IMR-90 (cell line): ENCODE measurements around the gene CDH13. TPM values are rescaled to one million over a fixed set of nuclear protein-coding genes. Genes with fewer than 3 reads are reported as not detected.

ENCODE experiments used
- ATAC-seq: fragments of 200-7000 bp; cut with Tn5 transposase; 2 replicates; pipeline ENCODE4 v1.9.1; 2020; ENCODE audit warnings: low read depth, mild to moderate bottlenecking, moderate library complexity
- BruUV-seq: library from RNA; stranded (reverse); fragments of 400-500 nt; replicated peaks from 2 replicates; lab custom pipeline; 2021; lab: Mats Ljungman, UMichigan
- CTCF ChIA-PET: fragments of 300-600 bp; formaldehyde crosslinking; extraction: SDS; loops from one replicate; lab custom pipeline; 2021; ENCODE audit warnings: antibody characterized with exemption; lab: Yijun Ruan, JAX
- POLR2A ChIA-PET: fragments of 300-600 bp; sonication (Branson Sonifier 250); formaldehyde crosslinking; loops from one replicate; lab custom pipeline; 2022; ENCODE audit warnings: antibody characterized with exemption; ENCODE audit not compliant: unreplicated experiment; lab: Charles Lee
- DNase-seq: peaks from one replicate; pipeline ENCODE4 v3.0.0; 2013
- H2AFZ ChIP-seq: replicated peaks from 2 replicates; pipeline ENCODE3; 2013; ENCODE audit warnings: low read length, mild to moderate bottlenecking; ENCODE audit not compliant: poor library complexity
- H2AK5ac ChIP-seq: 2 replicates; pipeline ENCODE4 v1.6.1; 2013; ENCODE audit warnings: low read depth, low read length, inconsistent platforms
- H2AK9ac ChIP-seq: replicated peaks from 2 replicates; pipeline ENCODE3; 2013; ENCODE audit warnings: mild to moderate bottlenecking, low read depth, low read length, moderate library complexity; ENCODE audit not compliant: poor library complexity
- H2BK120ac ChIP-seq: 2 replicates; pipeline ENCODE4 v1.6.1; 2013; ENCODE audit warnings: low read depth, low read length, inconsistent platforms
- H2BK15ac ChIP-seq: 3 replicates; pipeline ENCODE4 v1.6.1; 2013; ENCODE audit warnings: low read depth, low read length, inconsistent platforms
- H2BK20ac ChIP-seq: 2 replicates; pipeline ENCODE4 v1.6.1; 2013; ENCODE audit warnings: low read depth, mild to moderate bottlenecking, inconsistent platforms, low read length, moderate library complexity
- H2BK5ac ChIP-seq: 2 replicates; pipeline ENCODE4 v1.6.1; 2013; ENCODE audit warnings: mild to moderate bottlenecking, low read depth, low read length, inconsistent platforms; ENCODE audit not compliant: poor library complexity, severe bottlenecking
- H3K14ac ChIP-seq: replicated peaks from 2 replicates; pipeline ENCODE4 v1.6.1; 2013; ENCODE audit warnings: low read depth, low read length, inconsistent platforms
- H3K18ac ChIP-seq: 2 replicates; pipeline ENCODE4 v1.6.1; 2013; ENCODE audit warnings: low read depth, low read length, control low read depth
- H3K23ac ChIP-seq: 2 replicates; pipeline ENCODE4 v1.6.1; 2013; ENCODE audit warnings: low read depth, low read length, inconsistent platforms
- H3K27ac ChIP-seq: 2 replicates; pipeline ENCODE4 v1.5.1; 2013; ENCODE audit warnings: mild to moderate bottlenecking, control low read depth, low read length; ENCODE audit not compliant: insufficient read depth
- H3K27me3 ChIP-seq: 2 replicates; pipeline ENCODE4 v1.6.1; 2013; ENCODE audit warnings: low read length; ENCODE audit not compliant: control insufficient read depth, insufficient read depth
- H3K36me3 ChIP-seq: 2 replicates; pipeline ENCODE4 v1.6.1; 2013; ENCODE audit warnings: low read length, mixed read lengths; ENCODE audit not compliant: control insufficient read depth, insufficient read depth
- H3K4ac ChIP-seq: 2 replicates; pipeline ENCODE4 v1.6.1; 2013; ENCODE audit warnings: low read depth, low read length, inconsistent platforms
- H3K4me1 ChIP-seq: 2 replicates; pipeline ENCODE4 v1.6.1; 2013; ENCODE audit warnings: low read length, mixed read lengths; ENCODE audit not compliant: control insufficient read depth, insufficient read depth
- H3K4me2 ChIP-seq: 2 replicates; pipeline ENCODE4 v1.6.1; 2013; ENCODE audit warnings: low read depth, mild to moderate bottlenecking, control low read depth, low read length, moderate library complexity
- H3K4me3 ChIP-seq: 2 replicates; pipeline ENCODE4 v1.5.1; 2013; ENCODE audit warnings: low read depth, mild to moderate bottlenecking, control low read depth, low read length, moderate library complexity; ENCODE audit not compliant: insufficient read depth
- H3K56ac ChIP-seq: 2 replicates; pipeline ENCODE4 v1.6.1; 2013; ENCODE audit warnings: low read length, inconsistent platforms; ENCODE audit not compliant: insufficient read depth; ENCODE audit errors: extremely low read depth
- H3K79me1 ChIP-seq, 2 experiments: 2 replicates each; pipeline ENCODE4 v1.6.1; 2013; ENCODE audit warnings: low read length in 2 of 2, inconsistent platforms in 1 of 2, low read depth in 1 of 2
- H3K9ac ChIP-seq: 2 replicates; pipeline ENCODE4 v1.6.1; 2013; ENCODE audit warnings: low read depth, low read length, control low read depth
- H3K9me1 ChIP-seq: 2 replicates; pipeline ENCODE4 v1.6.1; 2013; ENCODE audit warnings: low read length, inconsistent platforms; ENCODE audit not compliant: insufficient read depth
- H3K9me3 ChIP-seq: 2 replicates; pipeline ENCODE4 v1.6.1; 2013; ENCODE audit warnings: low read length; ENCODE audit not compliant: control insufficient read depth, insufficient read depth
- H4K20me1 ChIP-seq: 2 replicates; pipeline ENCODE4 v1.6.1; 2013; ENCODE audit warnings: low read length, inconsistent platforms; ENCODE audit not compliant: insufficient read depth
- H4K5ac ChIP-seq: 2 replicates; pipeline ENCODE4 v1.6.1; 2013; ENCODE audit warnings: mild to moderate bottlenecking, low read depth, low read length, control low read depth
- H4K8ac ChIP-seq, 2 experiments: 2 replicates each; pipeline ENCODE4 v1.6.1; 2013; ENCODE audit warnings: low read depth in 2 of 2, low read length in 2 of 2, control low read depth in 1 of 2, inconsistent platforms in 1 of 2
- H4K91ac ChIP-seq: 2 replicates; pipeline ENCODE4 v1.6.1; 2013; ENCODE audit warnings: low read depth, low read length, inconsistent platforms; ENCODE audit not compliant: insufficient read depth
- BHLHE40 ChIP-seq: fragments of 150-350 bp; IDR thresholded peaks from 2 replicates; pipeline ENCODE4 v1.6.1; 2016; ENCODE audit warnings: mild to moderate bottlenecking, low read depth, low read length
- CEBPB ChIP-seq: IDR thresholded peaks from 2 replicates; pipeline ENCODE4 v1.6.1; 2012; ENCODE audit warnings: low read depth, low read length, improper control_type of control experiment
- CHD1 ChIP-seq: IDR thresholded peaks from 2 replicates; pipeline ENCODE4 v1.6.1; 2012; ENCODE audit warnings: low read depth, low read length, improper control_type of control experiment
- ELK1 ChIP-seq: fragments of 150-350 bp; IDR thresholded peaks from 2 replicates; pipeline ENCODE4 v1.6.1; 2016; ENCODE audit warnings: low read depth, mild to moderate bottlenecking, low read length, moderate library complexity, borderline replicate concordance
- FOS ChIP-seq: fragments of 150-350 bp; IDR thresholded peaks from 2 replicates; pipeline ENCODE4 v1.6.1; 2016; ENCODE audit warnings: low read depth, low read length
- MAZ ChIP-seq: IDR thresholded peaks from 2 replicates; pipeline ENCODE4 v1.6.1; 2012; ENCODE audit warnings: low read depth, mild to moderate bottlenecking, low read length, improper control_type of control experiment, moderate library complexity, borderline replicate concordance
- MXI1 ChIP-seq: IDR thresholded peaks from 2 replicates; pipeline ENCODE4 v1.6.1; 2012; ENCODE audit warnings: low read depth, mild to moderate bottlenecking, low read length, moderate library complexity, borderline replicate concordance
- RAD21 ChIP-seq: IDR thresholded peaks from 2 replicates; pipeline ENCODE4 v1.6.1; 2012; ENCODE audit warnings: low read length, improper control_type of control experiment
- RCOR1 ChIP-seq: IDR thresholded peaks from 2 replicates; pipeline ENCODE4 v1.6.1; 2012; ENCODE audit warnings: mild to moderate bottlenecking, low read length, improper control_type of control experiment; ENCODE audit not compliant: insufficient replicate concordance
- RFX5 ChIP-seq: IDR thresholded peaks from 2 replicates; pipeline ENCODE4 v1.8.0; 2012; ENCODE audit warnings: low read depth, mild to moderate bottlenecking, low read length, moderate library complexity
- SMC3 ChIP-seq: fragments of 150-350 bp; IDR thresholded peaks from 2 replicates; pipeline ENCODE4 v1.6.1; 2016; ENCODE audit warnings: low read depth, mild to moderate bottlenecking, antibody characterized with exemption, low read length, moderate library complexity
- USF2 ChIP-seq: fragments of 150-350 bp; IDR thresholded peaks from 2 replicates; pipeline ENCODE4 v1.6.1; 2017; ENCODE audit warnings: mild to moderate bottlenecking, antibody characterized with exemption, low read length, low read depth
- WGBS, 2 experiments: methylation state at CpG; one replicate each; pipeline versions ENCODE4 v1.1.5 to v1.1.7; 2013; ENCODE audit warnings: missing lambda C conversion rate in 2 of 2; ENCODE audit not compliant: insufficient read length in 1 of 2; ENCODE audit errors: extremely low coverage in 2 of 2; 5-methylcytosine and 5-hydroxymethylcytosine counted together
- dilution Hi-C: fragments of 300-500 bp; cut with HindIII; formaldehyde crosslinking; loops from one replicate; pipeline ENCODE4 v1.14.3; 2018; ENCODE audit warnings: low sequenced_read_pairs; ENCODE audit not compliant: unreplicated experiment
- in situ Hi-C: fragments of 300-500 bp; cut with MboI; formaldehyde crosslinking; loops from 3 replicates; pipeline ENCODE4 v1.14.3; 2019; ENCODE audit warnings: low sequenced_read_pairs, inconsistent platforms, mixed read lengths
- intact Hi-C: fragments of 100-400 bp; cut with micrococcal nuclease; formaldehyde crosslinking; loops from 2 replicates; pipeline ENCODE4 v1.10.0; 2022
- polyA plus RNA-seq, 3 experiments: library from polyadenylated mRNA; depleted of rRNA; stranded (reverse); fragments of >200 nt; gene quantifications; 2 replicates each; pipeline ENCODE4 v1.2.3, GENCODE V29; 2012; ENCODE audit warnings: low replicate concordance in 1 of 3
- total RNA-seq: library from RNA; depleted of rRNA; stranded (reverse); fragments of >200 nt; gene quantifications from 2 replicates; pipeline ENCODE4 v1.2.3, GENCODE V29; 2012
- TF ChIP-seq, protein P1 (sequence below): conservative IDR thresholded peaks from 2 replicates; pipeline ENCODE4 v1.5.1; 2012; ENCODE audit warnings: mild to moderate bottlenecking, low read depth, low read length, improper control_type of control experiment

Gene CDH13
- total and polyA plus RNA-seq, 2 of the 4 experiments (the other 2 are of a cell fraction) = 61.6 to 74.7 TPM

DNA sequence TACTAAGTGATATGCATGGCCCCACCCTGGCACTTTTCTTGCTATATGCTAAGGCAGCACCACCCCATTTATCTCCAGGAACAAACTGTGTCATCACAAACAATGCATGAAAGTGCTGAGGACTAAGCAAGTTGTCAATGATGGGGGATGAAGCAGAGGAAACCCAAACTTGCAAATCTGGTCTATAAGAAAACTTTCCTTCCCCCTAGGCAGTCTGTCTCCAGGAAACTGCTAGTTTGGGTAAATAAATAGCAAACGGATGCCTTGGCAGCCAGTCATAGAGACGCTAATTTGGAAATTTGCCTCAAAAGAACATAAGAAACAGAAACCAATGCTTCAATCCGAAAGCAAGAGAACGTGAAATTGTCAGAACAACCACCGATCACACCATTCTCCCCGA lies 1175.4 kb downstream of the CDH13 start:
- H4K20me1 ChIP-seq = no peaks in the 10 kb centered on the region

More for the DNA sequence above, 1175.4 kb downstream of the CDH13 start:
- Histone ChIP-seq H2BK5ac (peak overlapping the region; percentile 37), H4K91ac (peak overlapping the region; percentile 43; the same call in 1 of the 2 replicates), H2AK9ac (no peak overlapping the region), H2BK120ac (peak overlapping the region; percentile 86), H3K27ac (no peak overlapping the region), H3K18ac (peak overlapping the region; percentile 17; the same call in 1 of the 2 replicates), H3K36me3 (no peaks in the 10 kb centered on the region), H4K5ac (peak overlapping the region; percentile 49), H2AFZ (peak overlapping the region; percentile 53), H3K4me2 (peak overlapping the region; percentile 92), H2BK20ac (peak overlapping the region; percentile 78), H3K4me1 (peaks cover 6% of the 10 kb centered on the region), H4K8ac (peak overlapping the region in 1 of 2 experiments; percentile 71; a peak in 2 of 4 replicates), H2AK5ac (no peak overlapping the region; the same call in 1 of the 2 replicates), H3K79me1 (no peaks in the 10 kb centered on the region), H3K14ac (peak overlapping the region; percentile 74), H3K23ac (peak overlapping the region; percentile 81), H3K4me3 (peak overlapping the region; percentile 43; the same call in 1 of the 2 replicates), H3K9me3 (no peaks in the 10 kb centered on the region), H2BK15ac (peak overlapping the region; percentile 61; the same call in 1 of the 3 replicates), H3K56ac (peak overlapping the region; percentile 64; the same call in 1 of the 2 replicates), H3K9ac (peak overlapping the region; percentile 40; the same call in 1 of the 2 replicates), H3K4ac (peak overlapping the region; percentile 42), H3K9me1 (no peaks in the 10 kb centered on the region), H3K27me3 (no peaks in the 10 kb centered on the region)
- BruUV-seq = no TSS peak
- ATAC-seq = peak; percentile 86
- in situ Hi-C loops = no loop called here
- peak; percentile 81 for DNase-seq
- no CpG with 5 or more reads among the region's 6 CpGs for WGBS, 2 experiments
- CTCF ChIA-PET = no interaction called here
- POLR2A ChIA-PET = no interaction called here
- dilution Hi-C loops = no loop called here
- intact Hi-C loops = no loop called here
- TF ChIP-seq USF2 (no peak), RFX5 (no peak), ELK1 (no peak), SMC3 (no peak), FOS (0 out of 2 replicates have a peak, but pooled peaks have one; percentile 36), BHLHE40 (no peak), CEBPB (no peak), MAZ (no peak), MXI1 (no peak), RAD21 (peak; percentile 5; the same call in 1 of the 2 replicates), CHD1 (no peak), RCOR1 (peak; percentile 9)
- TF ChIP-seq, protein P1, sequence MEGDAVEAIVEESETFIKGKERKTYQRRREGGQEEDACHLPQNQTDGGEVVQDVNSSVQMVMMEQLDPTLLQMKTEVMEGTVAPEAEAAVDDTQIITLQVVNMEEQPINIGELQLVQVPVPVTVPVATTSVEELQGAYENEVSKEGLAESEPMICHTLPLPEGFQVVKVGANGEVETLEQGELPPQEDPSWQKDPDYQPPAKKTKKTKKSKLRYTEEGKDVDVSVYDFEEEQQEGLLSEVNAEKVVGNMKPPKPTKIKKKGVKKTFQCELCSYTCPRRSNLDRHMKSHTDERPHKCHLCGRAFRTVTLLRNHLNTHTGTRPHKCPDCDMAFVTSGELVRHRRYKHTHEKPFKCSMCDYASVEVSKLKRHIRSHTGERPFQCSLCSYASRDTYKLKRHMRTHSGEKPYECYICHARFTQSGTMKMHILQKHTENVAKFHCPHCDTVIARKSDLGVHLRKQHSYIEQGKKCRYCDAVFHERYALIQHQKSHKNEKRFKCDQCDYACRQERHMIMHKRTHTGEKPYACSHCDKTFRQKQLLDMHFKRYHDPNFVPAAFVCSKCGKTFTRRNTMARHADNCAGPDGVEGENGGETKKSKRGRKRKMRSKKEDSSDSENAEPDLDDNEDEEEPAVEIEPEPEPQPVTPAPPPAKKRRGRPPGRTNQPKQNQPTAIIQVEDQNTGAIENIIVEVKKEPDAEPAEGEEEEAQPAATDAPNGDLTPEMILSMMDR = no peak
